Upper lobe of left lung (tissue), 4 donors: ENCODE results near the gene KDM8.

Source experiments
- POLR2A ChIP-seq, 4 donors: fragments of 450-650 bp; IDR thresholded peaks; one replicate each; pipeline ENCODE4 v1.5.1; 2016 to 2017; ENCODE audit warnings: antibody characterized with exemption in 4 of 4, mild to moderate bottlenecking in 2 of 4
- TF ChIP-seq, protein P1 (sequence below), 6 experiments: fragments of 450-650 bp in 4 of 6; fragments of 200-600 bp in 2 of 6; sonication (generic) in 2 of 6; IDR thresholded peaks; one replicate each; pipeline ENCODE4 v1.5.1; 2016 to 2019; ENCODE audit warnings: antibody characterized with exemption in 6 of 6

GRCh38 chr16:27232061-27232900, 29.0 kb downstream of the KDM8 start:
- no peak for TF ChIP-seq POLR2A (IDR thresholded peaks at IDR 0.05)
- TF ChIP-seq, protein P1, sequence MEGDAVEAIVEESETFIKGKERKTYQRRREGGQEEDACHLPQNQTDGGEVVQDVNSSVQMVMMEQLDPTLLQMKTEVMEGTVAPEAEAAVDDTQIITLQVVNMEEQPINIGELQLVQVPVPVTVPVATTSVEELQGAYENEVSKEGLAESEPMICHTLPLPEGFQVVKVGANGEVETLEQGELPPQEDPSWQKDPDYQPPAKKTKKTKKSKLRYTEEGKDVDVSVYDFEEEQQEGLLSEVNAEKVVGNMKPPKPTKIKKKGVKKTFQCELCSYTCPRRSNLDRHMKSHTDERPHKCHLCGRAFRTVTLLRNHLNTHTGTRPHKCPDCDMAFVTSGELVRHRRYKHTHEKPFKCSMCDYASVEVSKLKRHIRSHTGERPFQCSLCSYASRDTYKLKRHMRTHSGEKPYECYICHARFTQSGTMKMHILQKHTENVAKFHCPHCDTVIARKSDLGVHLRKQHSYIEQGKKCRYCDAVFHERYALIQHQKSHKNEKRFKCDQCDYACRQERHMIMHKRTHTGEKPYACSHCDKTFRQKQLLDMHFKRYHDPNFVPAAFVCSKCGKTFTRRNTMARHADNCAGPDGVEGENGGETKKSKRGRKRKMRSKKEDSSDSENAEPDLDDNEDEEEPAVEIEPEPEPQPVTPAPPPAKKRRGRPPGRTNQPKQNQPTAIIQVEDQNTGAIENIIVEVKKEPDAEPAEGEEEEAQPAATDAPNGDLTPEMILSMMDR (IDR thresholded peaks at IDR 0.05) = no peak
